ENCODE data around the gene DCAF11.

Gene DCAF11

GRCh38 chr14:24146453-24146977 is 31.9 kb downstream of the DCAF11 start, which contains the start of gene PSME2 (continued):
- TF ChIP-seq ZIC2 (tag by site-specific recombination; IDR thresholded peaks at IDR 0.05) (peak; percentile 29; the same call in 1 of the 2 replicates), ZNF555 (tag by site-specific recombination; conservative IDR thresholded peaks at IDR 0.05) (no peak), ZFP69B (tag by site-specific recombination; IDR thresholded peaks at IDR 0.05) (peak; percentile 41; the same call in 1 of the 2 replicates), ZNF140 (tag by site-specific recombination; IDR thresholded peaks at IDR 0.05) (no peak), SALL2 (tag by site-specific recombination; IDR thresholded peaks at IDR 0.05; ENCODE audit: borderline replicate concordance) (no peak), ZNF677 (tag by site-specific recombination; IDR thresholded peaks at IDR 0.05) (no peak), ZNF302 (tag by site-specific recombination; IDR thresholded peaks at IDR 0.05; ENCODE audit: low read depth) (no peak), ZNF335 (tag by site-specific recombination; conservative IDR thresholded peaks at IDR 0.05) (peak; percentile 70), ZNF837 (tag by site-specific recombination; IDR thresholded peaks at IDR 0.05) (no peak), GLIS1 (tag by site-specific recombination; IDR thresholded peaks at IDR 0.05) (peak; percentile 63), IKZF3 (tag by site-specific recombination; IDR thresholded peaks at IDR 0.05) (0 out of 2 replicates have a peak, but pooled peaks have one; percentile 14), KLF16 (tag by site-specific recombination; IDR thresholded peaks at IDR 0.05) (peak; percentile 81), GLI4 (tag by site-specific recombination; IDR thresholded peaks at IDR 0.05) (no peak), EGR2 (tag by site-specific recombination; IDR thresholded peaks at IDR 0.05; ENCODE audit: low read depth) (0 out of 2 replicates have a peak, but pooled peaks have one; percentile 29), REST (tag by site-specific recombination; IDR thresholded peaks at IDR 0.05) (0 out of 2 replicates have a peak, but pooled peaks have one; percentile 51), OSR2 (tag by site-specific recombination; IDR thresholded peaks at IDR 0.05) (peak; percentile 40; the same call in 1 of the 2 replicates), GLIS2 (tag by site-specific recombination; IDR thresholded peaks at IDR 0.05) (peak; percentile 83), ZNF785 (tag by site-specific recombination; IDR thresholded peaks at IDR 0.05) (no peak), ZNF292 (tag by site-specific recombination; IDR thresholded peaks at IDR 0.05; ENCODE audit: borderline replicate concordance, low read depth) (no peak), ZBTB20 (tag by site-specific recombination; IDR thresholded peaks at IDR 0.05) (peak; percentile 91), MEIS1 (CRISPR knock-in tag; IDR thresholded peaks at IDR 0.05; ENCODE audit: borderline replicate concordance) (no peak), ZBTB10 (tag by site-specific recombination; IDR thresholded peaks at IDR 0.05) (peak; percentile 70; the same call in 1 of the 2 replicates), PRDM10 (tag by site-specific recombination; IDR thresholded peaks at IDR 0.05) (peak; percentile 89; the same call in 1 of the 2 replicates), ZBTB17 (tag by site-specific recombination; IDR thresholded peaks at IDR 0.05) (peak; percentile 52)
